Muscle of back (tissue), 11 donors: Measurements from ENCODE around the gene FLYWCH1. TPM values are rescaled to one million over a fixed set of nuclear protein-coding genes. Genes with fewer than 3 reads are reported as not detected.
A peak's percentile ranks its signal among the peaks of the same experiment; 100 is the strongest.
"Not testable (repeated sequence)": the region's sequence is repeated elsewhere in the genome, so short reads cannot be mapped to it uniquely, and the experiment has no call there.

Experiments
- DNase-seq, 3 donors: peaks; one replicate each; pipeline versions ENCODE4 v3.0.0 to v3.0.0-alpha.2; 2013
- polyA plus RNA-seq, 10 donors: library from polyadenylated mRNA; unstranded; fragments of 120-200 nt; gene quantifications; one replicate each; pipeline ENCODE4 v1.2.1, GENCODE V29; 2013; ENCODE audit not compliant: insufficient read length in 10 of 10

FLYWCH1 gene
- polyA plus RNA-seq, 10 donors = 10.7 to 25.3 (median 17.2) TPM

GRCh38 chr16:2925951-2926649 is 14.4 kb downstream of the FLYWCH1 start:
- no peak for DNase-seq

- DNase-seq = no peak
These were observed 14.9 kb downstream of the FLYWCH1 start for GRCh38 chr16:2926650-2926999.

GRCh38 chr16:2927010-2927646 is 15.4 kb downstream of the FLYWCH1 start:
- peak; percentile 82 to 90 (median 87) for DNase-seq

GRCh38 chr16:2928151-2928550 is 16.4 kb downstream of the FLYWCH1 start:
- DNase-seq = not testable (repeated sequence)

- no peak for DNase-seq
These were observed 17.1 kb downstream of the FLYWCH1 start for GRCh38 chr16:2928796-2929195.

- DNase-seq = no peak
These were observed 18.0 kb downstream of the FLYWCH1 start for GRCh38 chr16:2929693-2930092.

- DNase-seq = no peak
These were observed 18.5 kb downstream of the FLYWCH1 start for GRCh38 chr16:2930236-2930635.

- DNase-seq = not testable (repeated sequence)
These were observed 19.6 kb downstream of the FLYWCH1 start for GRCh38 chr16:2931231-2931914.

- no peak for DNase-seq
These were observed 21.4 kb downstream of the FLYWCH1 start for GRCh38 chr16:2933136-2933535.

- no peak for DNase-seq
These were observed 22.0 kb downstream of the FLYWCH1 start for GRCh38 chr16:2933701-2934100.

GRCh38 chr16:2934450-2934849 is 22.7 kb downstream of the FLYWCH1 start:
- DNase-seq = no peak

GRCh38 chr16:2936436-2937011 is 24.8 kb downstream of the FLYWCH1 start:
- DNase-seq = no peak

GRCh38 chr16:2937170-2937569 is 25.4 kb downstream of the FLYWCH1 start:
- DNase-seq = no peak

- no peak for DNase-seq
These were observed 26.5 kb downstream of the FLYWCH1 start for GRCh38 chr16:2938206-2938605.

GRCh38 chr16:2939968-2940367 is 28.2 kb downstream of the FLYWCH1 start:
- no peak for DNase-seq

- DNase-seq = no peak
These were observed 30.3 kb downstream of the FLYWCH1 start for GRCh38 chr16:2942045-2942444.

- not testable (repeated sequence) for DNase-seq
These were observed 32.0 kb downstream of the FLYWCH1 start for GRCh38 chr16:2943716-2944115.

GRCh38 chr16:2946649-2947048 is 34.9 kb downstream of the FLYWCH1 start:
- no peak for DNase-seq

GRCh38 chr16:2948807-2949704 is 37.3 kb downstream of the FLYWCH1 start:
- DNase-seq = no peak

- DNase-seq = no peak
These were observed 38.1 kb downstream of the FLYWCH1 start for GRCh38 chr16:2949705-2950352.

GRCh38 chr16:2950353-2950724 is 38.6 kb downstream of the FLYWCH1 start:
- DNase-seq = no peak
